Activated CD4-positive, alpha-beta memory T cell treated with anti-CD3 and anti-CD28 coated beads for 36 hours (primary cell): ENCODE results near the gene GPR89B. TPM values are rescaled to one million over a fixed set of nuclear protein-coding genes. Genes with fewer than 3 reads are reported as not detected.
A peak's percentile ranks its signal among the peaks of the same experiment; 100 is the strongest.
"Not testable (repeated sequence)": the region's sequence is repeated elsewhere in the genome, so short reads cannot be mapped to it uniquely, and the experiment has no call there.

Experiments
- CTCF ChIA-PET: fragments of 350-600 bp; sonication (Branson Sonifier 250); formaldehyde crosslinking; loops from one replicate; lab custom pipeline; 2021; ENCODE audit warnings: antibody characterized with exemption, inconsistent platforms; lab: Charles Lee
- POLR2A ChIA-PET: fragments of 350-600 bp; sonication (Branson Sonifier 250); formaldehyde crosslinking; loops from one replicate; lab custom pipeline; 2021; ENCODE audit warnings: antibody characterized with exemption; lab: Charles Lee
- DNase-seq: peaks from one replicate; pipeline ENCODE4 v3.0.0-alpha.2; 2020
- H3K27ac Mint-ChIP-seq: one replicate; pipeline ENCODE4 v1.8.0; 2021; ENCODE audit warnings: mixed read lengths
- H3K27me3 Mint-ChIP-seq: one replicate; pipeline ENCODE4 v1.8.0; 2021; ENCODE audit warnings: mixed read lengths
- H3K36me3 Mint-ChIP-seq: one replicate; pipeline ENCODE4 v1.8.0; 2021; ENCODE audit warnings: mixed read lengths
- H3K4me1 Mint-ChIP-seq: one replicate; pipeline ENCODE4 v1.8.0; 2021; ENCODE audit warnings: low read depth, mixed read lengths
- H3K4me3 Mint-ChIP-seq: one replicate; pipeline ENCODE4 v1.8.0; 2021; ENCODE audit warnings: mild to moderate bottlenecking, mixed read lengths
- H3K9me3 Mint-ChIP-seq: one replicate; pipeline ENCODE4 v1.8.0; 2021; ENCODE audit warnings: mixed read lengths
- intact Hi-C: fragments of 100-400 bp; cut with micrococcal nuclease; formaldehyde crosslinking; loops from one replicate; pipeline ENCODE4 v1.15.1; 2023
- total RNA-seq, 2 experiments: library from RNA; stranded (reverse); gene quantifications; one replicate each; pipeline ENCODE4 v1.2.3, GENCODE V29; 2021

Gene GPR89B
- total RNA-seq, result 10 to 100 TPM; 15.2 to 15.5 TPM

- Mint-ChIP-seq H3K4me3 (peak within 1 kb of the TSS; percentile 79), H3K4me1 (peaks cover 36% of the 10 kb centered on the region), H3K27ac (peak within 1 kb of the TSS; percentile 71)
- H3K9me3 Mint-ChIP-seq, CTCF ChIA-PET, H3K27me3 Mint-ChIP-seq, H3K36me3 Mint-ChIP-seq, POLR2A ChIA-PET, intact Hi-C loops: not testable (repeated sequence)
- DNase-seq, result peak; percentile 96
These were observed at the start of gene GPR89B for GRCh38 chr1:147928236-147929132. Gene GPR89B (plus strand): TSS chr1:147928420. CDS start chr1:147928537, 117 bp downstream.

- Mint-ChIP-seq H3K27ac (no peak overlapping the region), H3K4me1 (no peaks in the 10 kb centered on the region), H3K27me3 (peaks cover 8% of the 10 kb centered on the region), H3K36me3 (no peaks in the 10 kb centered on the region), H3K4me3 (no peak overlapping the region), H3K9me3 (peaks cover 5% of the 10 kb centered on the region)
- ChIA-PET CTCF (no interaction called here), POLR2A (no interaction called here)
- intact Hi-C loops, result no loop called here
- no peak for DNase-seq
These were observed 48.3 kb upstream of the GPR89B start for GRCh38 chr1:147879911-147880310.

GRCh38 chr1:147882535-147882934 lies 45.7 kb upstream of the GPR89B start:
- POLR2A ChIA-PET, result no interaction called here
- Mint-ChIP-seq H3K27me3 (peaks cover 4% of the 10 kb centered on the region), H3K4me1 (no peaks in the 10 kb centered on the region), H3K27ac (no peak overlapping the region), H3K36me3 (no peaks in the 10 kb centered on the region), H3K4me3 (no peak overlapping the region), H3K9me3 (peaks cover 5% of the 10 kb centered on the region)
- DNase-seq, result no peak
- CTCF ChIA-PET, result interaction anchor here (2.2 kb wide), 1 partner anchor 11 kb away, joined by 11 read pairs; no protein-coding TSS in a partner anchor
- intact Hi-C loops, result no loop called here

- no peak overlapping the region for H3K27ac Mint-ChIP-seq
- ChIA-PET CTCF (interaction anchor here (0.7 to 2.4 kb wide), 12 partner anchors 10 to 616 kb away, joined by 3 to 9 read pairs (median 4); no protein-coding TSS in a partner anchor), POLR2A (no interaction called here)
- intact Hi-C loops, result loop anchor here (2.0 to 5.0 kb wide), 4 partner anchors 127 to 618 kb away; no protein-coding TSS in a partner anchor
- H3K27me3 Mint-ChIP-seq, result no peaks in the 10 kb centered on the region
- DNase-seq, result peak; percentile 80
- peaks cover 4% of the 10 kb centered on the region for H3K4me1 Mint-ChIP-seq
- no peaks in the 10 kb centered on the region for H3K9me3 Mint-ChIP-seq
- H3K36me3 Mint-ChIP-seq, result no peaks in the 10 kb centered on the region
- no peak overlapping the region for H3K4me3 Mint-ChIP-seq
These were observed 37.9 kb upstream of the GPR89B start for GRCh38 chr1:147890177-147890790.

- CTCF ChIA-PET, result interaction anchor here (0.8 to 3.2 kb wide), 13 partner anchors 12 to 503 kb away, joined by 3 to 38 read pairs (median 5); no protein-coding TSS in a partner anchor
- peaks cover 4% of the 10 kb centered on the region for H3K4me1 Mint-ChIP-seq
- intact Hi-C loops, result loop anchor here (2.0 to 5.0 kb wide), 4 partner anchors 128 to 619 kb away; no protein-coding TSS in a partner anchor
- no peak overlapping the region for H3K4me3 Mint-ChIP-seq
- DNase-seq, result no peak
- no peaks in the 10 kb centered on the region for H3K9me3 Mint-ChIP-seq
- no peaks in the 10 kb centered on the region for H3K27me3 Mint-ChIP-seq
- no peaks in the 10 kb centered on the region for H3K36me3 Mint-ChIP-seq
- POLR2A ChIA-PET, result no interaction called here
- no peak overlapping the region for H3K27ac Mint-ChIP-seq
These were observed 37.1 kb upstream of the GPR89B start for GRCh38 chr1:147891088-147891487.

- intact Hi-C loops, result loop anchor here (1.0 to 5.0 kb wide), 6 partner anchors 168 to 620 kb away; no protein-coding TSS in a partner anchor
- Mint-ChIP-seq H3K27me3 (no peaks in the 10 kb centered on the region), H3K36me3 (no peaks in the 10 kb centered on the region), H3K4me3 (no peak overlapping the region), H3K4me1 (peaks cover 4% of the 10 kb centered on the region), H3K9me3 (no peaks in the 10 kb centered on the region), H3K27ac (no peak overlapping the region)
- ChIA-PET CTCF (interaction anchor here (0.8 to 3.2 kb wide), 46 partner anchors 9 to 619 kb away, joined by 3 to 38 read pairs (median 6); partner anchors contain the start of genes ACP6 and GJA8), POLR2A (interaction anchor here (0.8 kb wide), 1 partner anchor 11 kb away, joined by 3 read pairs; no protein-coding TSS in a partner anchor)
- no peak for DNase-seq
These were observed 36.0 kb upstream of the GPR89B start for GRCh38 chr1:147892216-147892615.

GRCh38 chr1:147892731-147893214 lies 35.4 kb upstream of the GPR89B start:
- Mint-ChIP-seq H3K4me3 (no peak overlapping the region), H3K4me1 (peaks cover 4% of the 10 kb centered on the region), H3K27me3 (no peaks in the 10 kb centered on the region), H3K27ac (no peak overlapping the region), H3K36me3 (no peaks in the 10 kb centered on the region), H3K9me3 (no peaks in the 10 kb centered on the region)
- DNase-seq, result peak; percentile 37
- intact Hi-C loops, result loop anchor here (1.0 to 5.0 kb wide), 6 partner anchors 168 to 620 kb away; no protein-coding TSS in a partner anchor
- CTCF ChIA-PET, result interaction anchor here (0.7 to 3.2 kb wide), 54 partner anchors 9 to 619 kb away, joined by 3 to 38 read pairs (median 6); partner anchors contain the start of genes ACP6 and GJA8
- POLR2A ChIA-PET, result interaction anchor here (0.8 kb wide), 2 partner anchors 11 to 146 kb away, joined by 3 read pairs; no protein-coding TSS in a partner anchor

GRCh38 chr1:147895123-147895522 lies 33.1 kb upstream of the GPR89B start:
- H3K36me3 Mint-ChIP-seq, result no peaks in the 10 kb centered on the region
- CTCF ChIA-PET, result interaction anchor here (0.7 to 1.0 kb wide), 3 partner anchors 54 to 404 kb away, joined by 3 read pairs; no protein-coding TSS in a partner anchor
- no peaks in the 10 kb centered on the region for H3K9me3 Mint-ChIP-seq
- no peak overlapping the region for H3K27ac Mint-ChIP-seq
- H3K27me3 Mint-ChIP-seq, result no peaks in the 10 kb centered on the region
- intact Hi-C loops, result no loop called here
- POLR2A ChIA-PET, result no interaction called here
- H3K4me3 Mint-ChIP-seq, result no peak overlapping the region
- DNase-seq, result no peak
- peaks cover 2% of the 10 kb centered on the region for H3K4me1 Mint-ChIP-seq

GRCh38 chr1:147897029-147897752 lies 31.0 kb upstream of the GPR89B start:
- no peaks in the 10 kb centered on the region for H3K4me1 Mint-ChIP-seq
- no peaks in the 10 kb centered on the region for H3K27me3 Mint-ChIP-seq
- H3K4me3 Mint-ChIP-seq, result no peak overlapping the region
- no peaks in the 10 kb centered on the region for H3K36me3 Mint-ChIP-seq
- POLR2A ChIA-PET, result no interaction called here
- H3K9me3 Mint-ChIP-seq, result no peaks in the 10 kb centered on the region
- H3K27ac Mint-ChIP-seq, result no peak overlapping the region
- DNase-seq, result no peak
- CTCF ChIA-PET, result no interaction called here
- intact Hi-C loops, result no loop called here

GRCh38 chr1:147897789-147898188 lies 30.4 kb upstream of the GPR89B start:
- Mint-ChIP-seq H3K36me3 (no peaks in the 10 kb centered on the region), H3K4me1 (no peaks in the 10 kb centered on the region), H3K4me3 (no peak overlapping the region), H3K27ac (no peak overlapping the region), H3K9me3 (no peaks in the 10 kb centered on the region), H3K27me3 (no peaks in the 10 kb centered on the region)
- no peak for DNase-seq
- CTCF ChIA-PET, result no interaction called here
- POLR2A ChIA-PET, result no interaction called here
- intact Hi-C loops, result no loop called here

- Mint-ChIP-seq H3K27ac (no peak within 1 kb of the TSS), H3K27me3 (no peaks in the 10 kb centered on the region), H3K4me1 (peaks cover 8% of the 10 kb centered on the region), H3K4me3 (no peak within 1 kb of the TSS), H3K36me3 (no peaks in the 10 kb centered on the region), H3K9me3 (no peaks in the 10 kb centered on the region)
- intact Hi-C loops, result no loop called here
- DNase-seq, result no peak
- ChIA-PET CTCF (interaction anchor here (0.7 to 3.1 kb wide), 2 partner anchors 10 to 121 kb away, joined by 3 to 16 read pairs; no protein-coding TSS in a partner anchor), POLR2A (no interaction called here)
These were observed 25.9 kb upstream of the GPR89B start, which contains the start of gene GJA8 for GRCh38 chr1:147902253-147902845. Gene GJA8 (plus strand): TSS chr1:147902795. CDS start chr1:147907956, 5,161 bp downstream.
